OCI-LY7 (cell line): ENCODE data around the gene UROS. TPM values are rescaled to one million over a fixed set of nuclear protein-coding genes. Genes with fewer than 3 reads are reported as not detected.

Experiments
- BruUV-seq: library from RNA; stranded (reverse); fragments of 400-500 nt; replicated peaks from 2 replicates; lab custom pipeline; 2021; lab: Mats Ljungman, UMichigan
- CTCF ChIA-PET: fragments of 300-600 bp; sonication (Branson Sonifier 250); formaldehyde crosslinking; loops from one replicate; lab custom pipeline; 2022; ENCODE audit warnings: antibody characterized with exemption; ENCODE audit not compliant: unreplicated experiment; lab: Charles Lee
- POLR2A ChIA-PET: fragments of 300-600 bp; sonication (Branson Sonifier 250); formaldehyde crosslinking; loops from one replicate; lab custom pipeline; 2022; ENCODE audit warnings: antibody characterized with exemption; lab: Charles Lee
- DNase-seq: peaks from one replicate; pipeline ENCODE4 v3.0.0-alpha.2; 2015; ENCODE audit warnings: low spot score
- H2AFZ ChIP-seq: fragments of 200-600 bp; sonication (generic), shearing (Covaris generic); 2 replicates; pipeline ENCODE4 v1.6.1; 2014; ENCODE audit warnings: mild to moderate bottlenecking, antibody characterized with exemption, low read length, moderate library complexity
- H3K27ac ChIP-seq: fragments of 200-600 bp; sonication (generic); 2 replicates; pipeline ENCODE4 v1.5.1; 2014; ENCODE audit warnings: mixed run types, low read depth, mild to moderate bottlenecking, moderate library complexity, low read length, inconsistent platforms; ENCODE audit not compliant: poor library complexity, severe bottlenecking
- H3K36me3 ChIP-seq: fragments of 200-600 bp; sonication (generic); 2 replicates; pipeline ENCODE4 v1.6.1; 2014; ENCODE audit warnings: mild to moderate bottlenecking, antibody characterized with exemption, low read length, moderate library complexity, mixed read lengths; ENCODE audit not compliant: insufficient read depth
- H3K4me1 ChIP-seq: fragments of 200-600 bp; sonication (generic); 2 replicates; pipeline ENCODE4 v1.5.1; 2014; ENCODE audit warnings: mild to moderate bottlenecking, low read length; ENCODE audit not compliant: insufficient read depth, poor library complexity, severe bottlenecking
- H3K4me2 ChIP-seq: fragments of 200-600 bp; sonication (generic); 2 replicates; pipeline ENCODE4 v1.6.1; 2014; ENCODE audit warnings: mild to moderate bottlenecking, low read length
- H3K4me3 ChIP-seq: fragments of 200-600 bp; sonication (generic); 2 replicates; pipeline ENCODE4 v1.5.1; 2014; ENCODE audit warnings: mild to moderate bottlenecking, low read depth, low read length; ENCODE audit not compliant: poor library complexity, severe bottlenecking
- H3K79me2 ChIP-seq: fragments of 200-600 bp; sonication (generic); 2 replicates; pipeline ENCODE4 v1.6.1; 2016; ENCODE audit warnings: low read depth, mild to moderate bottlenecking, low read length, moderate library complexity, mixed read lengths; ENCODE audit not compliant: insufficient read depth
- H3K9me2 ChIP-seq: fragments of 200-600 bp; sonication (generic); 2 replicates; pipeline ENCODE4 v1.6.1; 2016; ENCODE audit warnings: mild to moderate bottlenecking, low read length, mixed read lengths; ENCODE audit not compliant: insufficient read depth
- H3K9me3 ChIP-seq: fragments of 200-600 bp; sonication (generic); 2 replicates; pipeline ENCODE4 v1.6.1; 2014; ENCODE audit warnings: mild to moderate bottlenecking, mixed run types, low read length, mixed read lengths
- H4K20me1 ChIP-seq: fragments of 200-600 bp; sonication (generic); 2 replicates; pipeline ENCODE4 v1.6.1; 2014; ENCODE audit warnings: mild to moderate bottlenecking, antibody characterized with exemption, low read length, moderate library complexity, mixed read lengths; ENCODE audit not compliant: insufficient read depth
- CTCF ChIP-seq: fragments of 200-600 bp; sonication (generic); conservative IDR thresholded peaks from 2 replicates; pipeline ENCODE4 v1.5.1; 2014; ENCODE audit warnings: mild to moderate bottlenecking, antibody characterized with exemption, low read length, moderate library complexity, mixed read lengths
- EZH2phosphoT487 ChIP-seq: fragments of 200-600 bp; sonication (generic); IDR thresholded peaks from 2 replicates; pipeline ENCODE4 v1.6.1; 2018; ENCODE audit warnings: low read depth, borderline replicate concordance, mild to moderate bottlenecking, mixed run types, antibody characterized with exemption, low read length, moderate library complexity, mixed read lengths
- intact Hi-C: fragments of 100-400 bp; cut with micrococcal nuclease; formaldehyde crosslinking; loops from one replicate; pipeline ENCODE4 v1.10.0; 2022; ENCODE audit not compliant: unreplicated experiment
- total RNA-seq, 2 experiments: library from RNA; depleted of rRNA in 1 of 2; stranded (reverse); fragments of >200 nt in 1 of 2; shearing (Covaris generic) in 1 of 2; gene quantifications; 2 replicates each; pipeline ENCODE4 v1.2.3, GENCODE V29; 2014 to 2022

Gene UROS
- total RNA-seq, 2 experiments from 2014 or later = 37.3 to 44.5 TPM

- TF ChIP-seq CTCF = peak; percentile 88
- TF ChIP-seq EZH2phosphoT487 = no peak
- POLR2A ChIA-PET = interaction anchor here (0.6 to 0.7 kb wide), 2 partner anchors 16 to 110 kb away, joined by 3 read pairs; no protein-coding TSS in a partner anchor
- Histone ChIP-seq H4K20me1 (no peaks in the 10 kb centered on the region), H3K27ac (no peak overlapping the region), H3K4me2 (no peak overlapping the region), H3K79me2 (no peaks in the 10 kb centered on the region), H3K9me2 (no peaks in the 10 kb centered on the region), H3K36me3 (no peaks in the 10 kb centered on the region), H3K9me3 (no peaks in the 10 kb centered on the region), H2AFZ (no peak overlapping the region), H3K4me3 (no peak overlapping the region), H3K4me1 (no peaks in the 10 kb centered on the region)
- peak; percentile 41 for DNase-seq
- intact Hi-C loops = no loop called here
- no TSS peak for BruUV-seq
- CTCF ChIA-PET = no interaction called here
Measured at GRCh38 chr10:125868372-125868975, 45.4 kb upstream of the UROS start.

- BruUV-seq = no TSS peak
- Histone ChIP-seq H3K4me1 (no peaks in the 10 kb centered on the region), H3K79me2 (no peaks in the 10 kb centered on the region), H4K20me1 (no peaks in the 10 kb centered on the region), H3K4me3 (no peak overlapping the region), H3K4me2 (no peak overlapping the region), H3K9me3 (no peaks in the 10 kb centered on the region), H2AFZ (no peak overlapping the region), H3K27ac (no peak overlapping the region), H3K36me3 (no peaks in the 10 kb centered on the region), H3K9me2 (no peaks in the 10 kb centered on the region)
- DNase-seq = no peak
- CTCF ChIA-PET = no interaction called here
- intact Hi-C loops = no loop called here
- POLR2A ChIA-PET = no interaction called here
- TF ChIP-seq EZH2phosphoT487 = no peak
- TF ChIP-seq CTCF = no peak
Measured at GRCh38 chr10:125866421-125867029, 43.5 kb upstream of the UROS start.

- ChIA-PET CTCF (no interaction called here), POLR2A (interaction anchor here (0.6 to 1.2 kb wide), 3 partner anchors 8 to 79 kb away, joined by 3 to 5 read pairs (median 3); no protein-coding TSS in a partner anchor)
- BruUV-seq = no TSS peak
- no peaks in the 10 kb centered on the region for H3K79me2 ChIP-seq
- H3K27ac ChIP-seq = no peak overlapping the region
- no peak for DNase-seq
- no peaks in the 10 kb centered on the region for H3K4me1 ChIP-seq
- no peaks in the 10 kb centered on the region for H3K36me3 ChIP-seq
- intact Hi-C loops = no loop called here
- no peak overlapping the region for H2AFZ ChIP-seq
- H3K9me2 ChIP-seq = no peaks in the 10 kb centered on the region
- H3K4me2 ChIP-seq = no peak overlapping the region
- no peak for TF ChIP-seq CTCF
- no peak for TF ChIP-seq EZH2phosphoT487
- no peaks in the 10 kb centered on the region for H3K9me3 ChIP-seq
- H3K4me3 ChIP-seq = no peak overlapping the region
- no peaks in the 10 kb centered on the region for H4K20me1 ChIP-seq
Measured at GRCh38 chr10:125865120-125865519, 42.1 kb upstream of the UROS start.
